Activated CD4-positive, CD25-positive, alpha-beta regulatory T cell treated with anti-CD3 and anti-CD28 coated beads, Interleukin-2, amount 50 U/mL, for 16 hours (primary cell): ENCODE data around the gene NRXN3.

ENCODE experiments used
- DNase-seq: peaks from one replicate; pipeline ENCODE4 v3.0.0-alpha.2; 2020; ENCODE audit warnings: low read depth, low spot score

Gene NRXN3

GRCh38 chr14:78576437-78577166 lies 406.4 kb downstream of the NRXN3 start:
- no peak for DNase-seq

- DNase-seq: no peak
These were observed 411.1 kb downstream of the NRXN3 start for GRCh38 chr14:78581229-78581628.

- DNase-seq: no peak
These were observed 416.5 kb downstream of the NRXN3 start for GRCh38 chr14:78586681-78587080.

GRCh38 chr14:78588906-78589305 lies 418.7 kb downstream of the NRXN3 start:
- DNase-seq: no peak

- no peak for DNase-seq
These were observed 422.5 kb downstream of the NRXN3 start for GRCh38 chr14:78592616-78593219.

GRCh38 chr14:78593949-78594348 lies 423.8 kb downstream of the NRXN3 start:
- DNase-seq: no peak

GRCh38 chr14:78595797-78596196 lies 425.6 kb downstream of the NRXN3 start:
- no peak for DNase-seq

GRCh38 chr14:78598046-78598920 lies 428.1 kb downstream of the NRXN3 start:
- DNase-seq: no peak

GRCh38 chr14:78605025-78605762 lies 435.0 kb downstream of the NRXN3 start:
- no peak for DNase-seq

GRCh38 chr14:78605897-78606500 lies 435.8 kb downstream of the NRXN3 start:
- DNase-seq: no peak

GRCh38 chr14:78608998-78609787 lies 439.0 kb downstream of the NRXN3 start:
- no peak for DNase-seq

GRCh38 chr14:78610994-78611393 lies 440.8 kb downstream of the NRXN3 start:
- no peak for DNase-seq

- DNase-seq: no peak
These were observed 441.8 kb downstream of the NRXN3 start for GRCh38 chr14:78611796-78612571.

GRCh38 chr14:78612666-78613065 lies 442.5 kb downstream of the NRXN3 start:
- no peak for DNase-seq

- no peak for DNase-seq
These were observed 444.4 kb downstream of the NRXN3 start for GRCh38 chr14:78614593-78614992.

GRCh38 chr14:78617735-78618134 lies 447.6 kb downstream of the NRXN3 start:
- no peak for DNase-seq

- no peak for DNase-seq
These were observed 448.2 kb downstream of the NRXN3 start for GRCh38 chr14:78618368-78618767.

- DNase-seq: no peak
These were observed 456.9 kb downstream of the NRXN3 start for GRCh38 chr14:78627114-78627513.

- DNase-seq: no peak
These were observed 461.4 kb downstream of the NRXN3 start for GRCh38 chr14:78631551-78631950.

- no peak for DNase-seq
These were observed 463.6 kb downstream of the NRXN3 start for GRCh38 chr14:78633752-78634151.
